HepG2 (cell line): ENCODE measurements around the gene EXOC7.
"Not testable (repeated sequence)": the region's sequence is repeated elsewhere in the genome, so short reads cannot be mapped to it uniquely, and the experiment has no call there.

Experiments
- KDM5A ChIP-seq: fragments of 200-600 bp; sonication (generic); IDR thresholded peaks from 2 replicates; pipeline ENCODE4 v1.7.0; 2018; ENCODE audit warnings: antibody characterized with exemption, mild to moderate bottlenecking, low read length, borderline replicate concordance
- ZBTB1 ChIP-seq: sonication (generic); formaldehyde crosslinking; IDR thresholded peaks from 2 replicates; pipeline ENCODE4 v1.4.0; 2020; ENCODE audit warnings: missing genetic modification reagents, borderline replicate concordance
- ZNF224 ChIP-seq: sonication (generic); formaldehyde crosslinking; IDR thresholded peaks from 2 replicates; pipeline ENCODE4 v1.5.0; 2020; ENCODE audit warnings: mild to moderate bottlenecking, missing genetic modification reagents
- ZNF274 ChIP-seq: sonication (generic); formaldehyde crosslinking; IDR thresholded peaks from 2 replicates; pipeline ENCODE4 v1.5.1; 2020; ENCODE audit warnings: mild to moderate bottlenecking, missing genetic modification reagents
- TF ChIP-seq, protein P1 (sequence below): IDR thresholded peaks from 2 replicates; pipeline ENCODE4 v1.6.1; 2012; ENCODE audit warnings: low read length, improper control_type of control experiment

GRCh38 chr17:76042868-76043267 lies 60.7 kb downstream of the EXOC7 start:
- not testable (repeated sequence) for TF ChIP-seq ZBTB1 (CRISPR knock-in tag); ZNF224 (CRISPR knock-in tag); KDM5A; ZNF274 (CRISPR knock-in tag)
- TF ChIP-seq, protein P1, sequence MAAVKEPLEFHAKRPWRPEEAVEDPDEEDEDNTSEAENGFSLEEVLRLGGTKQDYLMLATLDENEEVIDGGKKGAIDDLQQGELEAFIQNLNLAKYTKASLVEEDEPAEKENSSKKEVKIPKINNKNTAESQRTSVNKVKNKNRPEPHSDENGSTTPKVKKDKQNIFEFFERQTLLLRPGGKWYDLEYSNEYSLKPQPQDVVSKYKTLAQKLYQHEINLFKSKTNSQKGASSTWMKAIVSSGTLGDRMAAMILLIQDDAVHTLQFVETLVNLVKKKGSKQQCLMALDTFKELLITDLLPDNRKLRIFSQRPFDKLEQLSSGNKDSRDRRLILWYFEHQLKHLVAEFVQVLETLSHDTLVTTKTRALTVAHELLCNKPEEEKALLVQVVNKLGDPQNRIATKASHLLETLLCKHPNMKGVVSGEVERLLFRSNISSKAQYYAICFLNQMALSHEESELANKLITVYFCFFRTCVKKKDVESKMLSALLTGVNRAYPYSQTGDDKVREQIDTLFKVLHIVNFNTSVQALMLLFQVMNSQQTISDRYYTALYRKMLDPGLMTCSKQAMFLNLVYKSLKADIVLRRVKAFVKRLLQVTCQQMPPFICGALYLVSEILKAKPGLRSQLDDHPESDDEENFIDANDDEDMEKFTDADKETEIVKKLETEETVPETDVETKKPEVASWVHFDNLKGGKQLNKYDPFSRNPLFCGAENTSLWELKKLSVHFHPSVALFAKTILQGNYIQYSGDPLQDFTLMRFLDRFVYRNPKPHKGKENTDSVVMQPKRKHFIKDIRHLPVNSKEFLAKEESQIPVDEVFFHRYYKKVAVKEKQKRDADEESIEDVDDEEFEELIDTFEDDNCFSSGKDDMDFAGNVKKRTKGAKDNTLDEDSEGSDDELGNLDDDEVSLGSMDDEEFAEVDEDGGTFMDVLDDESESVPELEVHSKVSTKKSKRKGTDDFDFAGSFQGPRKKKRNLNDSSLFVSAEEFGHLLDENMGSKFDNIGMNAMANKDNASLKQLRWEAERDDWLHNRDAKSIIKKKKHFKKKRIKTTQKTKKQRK, result not testable (repeated sequence)
